Skeletal muscle cell (primary cell): ENCODE measurements around the gene LAIR2.

Experiments
- DNase-seq: peaks from one replicate; pipeline ENCODE4 v3.0.0-alpha.2; 2010; ENCODE audit warnings: low read depth
- H3K4me3 ChIP-seq: 2 replicates; pipeline ENCODE4 v1.5.1; 2011; ENCODE audit warnings: low read depth, mild to moderate bottlenecking, control low read depth, low read length, moderate library complexity

LAIR2 gene

DNA sequence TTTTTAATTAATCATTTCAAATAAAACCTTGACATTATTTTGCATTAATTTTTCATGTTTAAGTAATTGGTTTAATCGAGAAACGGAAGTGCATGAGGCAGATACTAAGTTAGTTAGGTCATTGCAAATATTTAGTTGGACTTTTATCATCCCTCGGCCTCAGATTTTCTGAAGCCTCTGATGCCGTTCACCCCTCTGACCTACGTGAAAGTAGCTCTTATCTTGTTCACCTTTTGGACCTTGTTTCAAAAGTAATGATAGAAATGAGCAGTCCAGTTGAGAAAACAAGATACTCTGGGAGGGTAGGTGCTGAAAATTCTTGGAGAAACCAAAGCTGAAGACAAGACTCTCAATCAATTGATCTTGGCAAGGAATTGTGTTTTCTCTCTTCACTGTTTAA is 23.0 kb downstream of the LAIR2 start:
- no peak overlapping the region for H3K4me3 ChIP-seq
- DNase-seq, result no peak

- no peak overlapping the region for H3K4me3 ChIP-seq
Measured at GRCh38 chr19:54526972-54527371, 24.3 kb downstream of the LAIR2 start.

DNA sequence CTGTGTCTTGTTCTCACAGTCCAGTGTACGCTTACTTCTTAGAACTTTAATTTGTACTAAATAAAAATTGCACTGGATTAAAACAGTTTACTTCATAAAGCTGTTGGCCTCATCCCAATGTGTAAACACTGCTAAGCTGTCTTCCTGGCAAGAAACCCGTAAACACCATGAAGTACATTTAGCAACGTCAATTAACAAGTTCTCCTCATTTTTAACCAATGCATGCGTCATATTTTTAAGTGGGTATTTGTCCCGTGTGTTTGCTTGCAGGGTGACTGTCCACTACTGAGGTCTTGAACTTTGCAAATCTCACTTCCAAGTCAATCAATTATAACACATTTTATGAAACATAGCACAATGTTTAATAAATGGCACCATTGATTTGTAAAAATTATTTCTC is 28.2 kb downstream of the LAIR2 start:
- H3K4me3 ChIP-seq, result no peak overlapping the region
- no peak for DNase-seq

More at GRCh38 chr19:54526972-54527371, 24.3 kb downstream of the LAIR2 start:
- no peak for DNase-seq

GRCh38 chr19:54532528-54532927 is 29.9 kb downstream of the LAIR2 start:
- no peak overlapping the region for H3K4me3 ChIP-seq

DNA sequence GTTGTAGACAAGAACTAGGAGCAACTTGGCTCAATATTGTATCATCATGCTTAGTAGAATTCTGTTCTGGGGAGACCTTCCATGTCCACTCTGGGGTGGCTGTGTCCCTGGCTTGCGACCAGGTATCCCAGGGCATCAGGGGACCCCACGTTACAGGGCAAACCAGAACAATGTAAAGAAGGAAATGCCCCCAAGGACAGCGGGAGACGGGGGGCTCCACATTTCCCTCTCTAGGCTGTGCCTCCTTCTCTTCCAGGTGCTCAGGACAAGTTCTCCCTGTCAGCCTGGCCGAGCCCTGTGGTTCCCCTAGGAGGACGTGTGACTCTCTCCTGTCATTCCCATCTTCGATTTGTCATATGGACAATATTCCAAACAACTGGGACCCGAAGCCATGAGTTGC is 30.8 kb downstream of the LAIR2 start:
- no peak overlapping the region for H3K4me3 ChIP-seq
- no peak for DNase-seq

More at GRCh38 chr19:54532528-54532927, 29.9 kb downstream of the LAIR2 start:
- no peak for DNase-seq

GRCh38 chr19:54534156-54534555 is 31.5 kb downstream of the LAIR2 start:
- H3K4me3 ChIP-seq, result no peak overlapping the region
- no peak for DNase-seq

GRCh38 chr19:54535601-54536000 is 33.0 kb downstream of the LAIR2 start:
- H3K4me3 ChIP-seq, result no peak overlapping the region
- DNase-seq, result no peak

DNA sequence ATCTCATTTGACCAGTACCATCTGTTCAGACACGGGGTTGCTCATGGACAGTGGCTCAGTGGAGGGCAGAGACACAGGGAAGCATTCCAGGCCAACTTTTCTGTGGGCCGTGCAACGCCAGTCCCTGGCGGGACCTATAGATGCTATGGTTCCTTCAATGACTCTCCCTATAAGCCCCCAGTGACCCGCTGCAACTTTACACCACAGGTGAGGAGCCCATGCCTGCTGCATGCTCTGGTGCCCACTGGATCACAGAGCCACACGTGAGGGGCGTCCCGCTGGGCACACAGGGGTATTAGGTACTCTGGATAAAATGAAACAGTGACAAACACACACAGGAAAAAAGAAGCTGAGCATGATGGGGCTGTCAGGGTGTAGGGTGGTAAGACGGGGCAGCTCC is 34.3 kb downstream of the LAIR2 start:
- no peak overlapping the region for H3K4me3 ChIP-seq
- DNase-seq, result no peak

DNA sequence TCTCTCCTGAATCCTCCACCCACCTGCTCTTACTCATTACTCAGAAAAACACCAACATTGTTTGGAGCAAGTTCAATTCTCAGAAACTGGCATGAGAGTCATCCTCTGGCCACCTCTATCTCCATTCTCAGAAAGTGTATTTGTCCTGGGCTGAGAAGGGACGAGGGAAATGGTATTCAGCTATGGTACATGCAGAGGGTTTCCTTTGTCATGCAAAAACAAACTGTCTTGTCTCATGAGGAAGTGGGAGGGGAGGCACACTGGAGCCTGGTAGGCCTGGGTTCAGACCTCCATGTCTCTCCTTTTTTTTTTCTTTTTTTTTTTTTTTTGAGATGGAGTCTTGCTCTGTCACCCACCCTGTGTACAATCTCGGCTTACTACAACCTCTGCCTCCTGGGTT is 39.1 kb downstream of the LAIR2 start:
- no peak for DNase-seq
- H3K4me3 ChIP-seq, result no peak overlapping the region

- DNase-seq, result no peak
- no peak overlapping the region for H3K4me3 ChIP-seq
Measured at GRCh38 chr19:54548806-54549205, 46.2 kb downstream of the LAIR2 start.

DNA sequence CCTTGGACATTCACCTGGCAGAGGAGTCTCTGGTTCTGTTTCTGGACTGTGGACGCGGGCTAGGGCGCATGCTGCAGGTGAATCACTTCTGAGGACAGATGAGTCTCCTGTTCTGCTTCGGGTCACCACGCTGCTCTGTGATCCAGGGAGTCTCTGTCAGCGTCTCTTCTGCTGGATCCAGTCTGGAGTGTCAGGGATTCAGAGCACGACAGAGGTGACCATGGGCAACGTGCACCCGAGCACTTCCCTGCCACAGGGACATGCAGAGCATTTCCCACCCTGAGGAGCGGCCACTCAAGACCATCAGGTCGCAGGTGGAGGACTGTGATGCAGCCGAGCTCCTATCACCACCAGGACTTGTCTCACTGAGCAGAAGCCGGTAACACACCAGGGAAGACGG is 46.6 kb downstream of the LAIR2 start:
- H3K4me3 ChIP-seq, result no peak overlapping the region
- DNase-seq, result no peak

- no peak for DNase-seq
- H3K4me3 ChIP-seq, result no peak overlapping the region
Measured at GRCh38 chr19:54551293-54551692, 48.7 kb downstream of the LAIR2 start.

GRCh38 chr19:54551950-54552912 is 49.6 kb downstream of the LAIR2 start:
- no peak for DNase-seq
- H3K4me3 ChIP-seq, result no peak overlapping the region

- no peak overlapping the region for H3K4me3 ChIP-seq
- DNase-seq, result no peak
Measured at GRCh38 chr19:54552913-54553310, 50.3 kb downstream of the LAIR2 start.

DNA sequence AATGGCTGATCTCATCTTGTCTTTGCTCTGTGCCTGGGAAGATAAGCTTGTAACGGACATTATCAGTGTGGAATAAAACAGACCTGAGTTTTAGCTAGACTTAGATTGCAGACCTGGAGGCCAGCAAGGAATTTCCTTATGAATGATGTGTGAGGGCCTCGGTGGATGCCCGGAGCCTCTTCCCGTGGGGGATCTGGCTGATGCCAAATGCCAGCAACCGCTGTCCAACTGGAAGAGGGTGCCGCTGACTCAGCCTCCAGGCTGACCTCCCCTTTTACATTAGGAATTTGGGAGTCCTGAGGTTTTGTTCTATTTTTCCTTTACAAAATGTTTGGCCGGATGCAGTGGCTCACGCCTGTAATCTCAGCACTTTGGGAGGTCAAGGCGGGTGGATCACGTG is 51.4 kb downstream of the LAIR2 start:
- DNase-seq, result no peak
- H3K4me3 ChIP-seq, result no peak overlapping the region

DNA sequence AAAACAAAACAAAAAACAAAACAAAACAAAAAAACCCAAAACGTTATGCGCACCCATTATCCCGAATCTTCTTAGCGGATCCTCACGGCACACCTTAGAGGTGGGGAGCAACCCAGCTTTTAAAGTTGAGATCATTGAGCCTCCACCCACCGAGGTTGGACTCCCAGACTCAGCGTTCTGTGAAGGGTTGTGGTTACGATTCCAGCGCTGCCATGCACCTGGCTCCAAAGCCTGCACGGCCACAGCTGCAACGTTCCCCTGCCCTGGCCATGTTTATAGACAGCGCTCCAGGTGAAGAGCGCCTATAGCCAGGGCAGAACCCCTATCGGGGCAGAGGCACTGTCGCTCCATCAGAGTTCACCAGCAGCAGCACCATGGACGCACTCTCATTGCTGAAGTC is 52.3 kb downstream of the LAIR2 start:
- H3K4me3 ChIP-seq, result no peak overlapping the region
- no peak for DNase-seq

GRCh38 chr19:54556194-54556593 is 53.6 kb downstream of the LAIR2 start:
- no peak overlapping the region for H3K4me3 ChIP-seq
- DNase-seq, result no peak

GRCh38 chr19:54558339-54558738 is 55.7 kb downstream of the LAIR2 start:
- no peak overlapping the region for H3K4me3 ChIP-seq
- DNase-seq, result no peak
